ENCODE data around the gene SUGCT. TPM values are rescaled to one million over a fixed set of nuclear protein-coding genes. Genes with fewer than 3 reads are reported as not detected.
"Not testable (repeated sequence)": the region's sequence is repeated elsewhere in the genome, so short reads cannot be mapped to it uniquely, and the experiment has no call there.

The SUGCT gene
- polyA plus RNA-seq, 1 of the 3 experiments (the other 2 are of a cell fraction), result 53.7 TPM

DNA sequence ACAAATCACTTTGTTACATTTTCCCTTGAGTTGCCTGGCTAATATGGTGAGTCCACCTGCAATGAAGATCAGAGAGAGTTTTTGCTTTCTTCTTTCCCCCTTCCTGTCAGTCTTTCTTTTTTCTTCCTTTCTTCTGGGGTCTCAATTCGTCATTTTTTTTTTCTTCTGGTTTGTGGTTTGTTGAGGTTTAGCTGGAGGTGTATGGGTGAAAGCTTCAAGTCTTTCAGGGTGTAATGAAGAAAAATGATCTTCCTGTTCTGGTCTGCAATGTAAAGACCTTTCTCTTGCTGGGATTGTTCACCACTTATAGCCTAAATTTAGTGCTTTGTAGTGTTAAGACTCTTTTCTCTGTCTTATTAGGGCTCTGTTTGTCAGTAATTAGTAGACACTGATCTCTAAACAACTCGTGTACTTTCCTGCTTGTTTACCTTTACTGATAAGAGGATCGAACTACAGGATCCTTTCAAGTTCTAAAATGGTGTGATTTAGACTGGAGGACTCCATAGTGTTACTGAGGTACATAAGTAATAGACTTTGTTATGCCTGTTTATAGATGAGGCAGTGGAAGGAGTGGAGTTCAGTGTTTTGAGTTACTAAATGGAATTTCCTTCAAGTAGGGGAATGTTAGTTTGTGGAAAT, 129.1 kb downstream of the SUGCT start:
- no peaks in the 10 kb centered on the region for H3K4me1 ChIP-seq (ENCODE audit: control insufficient read depth in 1 of 2, insufficient read depth in 2 of 2, low read depth in 1 of 2, low read length in 1 of 2)
- no peak overlapping the region for H3K27ac ChIP-seq (ENCODE audit: low read depth in 2 of 2, low read length in 1 of 2)
- POLR2A ChIA-PET, result no interaction called here
- H2AFZ ChIP-seq (ENCODE audit: low read depth), result no peak overlapping the region
- H3K4me2 ChIP-seq, result no peak overlapping the region
- TF ChIP-seq, protein P1, sequence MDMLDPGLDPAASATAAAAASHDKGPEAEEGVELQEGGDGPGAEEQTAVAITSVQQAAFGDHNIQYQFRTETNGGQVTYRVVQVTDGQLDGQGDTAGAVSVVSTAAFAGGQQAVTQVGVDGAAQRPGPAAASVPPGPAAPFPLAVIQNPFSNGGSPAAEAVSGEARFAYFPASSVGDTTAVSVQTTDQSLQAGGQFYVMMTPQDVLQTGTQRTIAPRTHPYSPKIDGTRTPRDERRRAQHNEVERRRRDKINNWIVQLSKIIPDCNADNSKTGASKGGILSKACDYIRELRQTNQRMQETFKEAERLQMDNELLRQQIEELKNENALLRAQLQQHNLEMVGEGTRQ (IDR thresholded peaks at IDR 0.05; ENCODE audit: borderline replicate concordance, low read depth, low read length), result no peak
- no peaks in the 10 kb centered on the region for H3K27me3 ChIP-seq (ENCODE audit: insufficient read depth)
- no peak overlapping the region for H3K9ac ChIP-seq
- no peak for DNase-seq
- H3K79me2 ChIP-seq (ENCODE audit: insufficient read depth), result no peaks in the 10 kb centered on the region
- no peaks in the 10 kb centered on the region for H3K36me3 ChIP-seq (replicated peaks in 1 of 2; ENCODE audit: control insufficient read depth in 1 of 2, insufficient read depth in 2 of 2, low read length in 1 of 2)
- CTCF ChIA-PET, result interaction anchor here (1.3 kb wide), 1 partner anchor 11 kb away, joined by 3 read pairs; no protein-coding TSS in a partner anchor
- H3K9me3 ChIP-seq, result no peaks in the 10 kb centered on the region
- H4K20me1 ChIP-seq (ENCODE audit: insufficient read depth), result no peaks in the 10 kb centered on the region
- no peaks in the 10 kb centered on the region for H3K9me2 ChIP-seq
- H3K4me3 ChIP-seq (ENCODE audit: low read depth in 2 of 2, low read length in 1 of 2), result no peak overlapping the region
- WGBS (ENCODE audit: low lambda C conversion rate), result 74% methylated on average over 3 of the region's 3 CpGs
- no peaks in the 10 kb centered on the region for H3F3A ChIP-seq (replicated peaks; ENCODE audit: insufficient read depth)

DNA sequence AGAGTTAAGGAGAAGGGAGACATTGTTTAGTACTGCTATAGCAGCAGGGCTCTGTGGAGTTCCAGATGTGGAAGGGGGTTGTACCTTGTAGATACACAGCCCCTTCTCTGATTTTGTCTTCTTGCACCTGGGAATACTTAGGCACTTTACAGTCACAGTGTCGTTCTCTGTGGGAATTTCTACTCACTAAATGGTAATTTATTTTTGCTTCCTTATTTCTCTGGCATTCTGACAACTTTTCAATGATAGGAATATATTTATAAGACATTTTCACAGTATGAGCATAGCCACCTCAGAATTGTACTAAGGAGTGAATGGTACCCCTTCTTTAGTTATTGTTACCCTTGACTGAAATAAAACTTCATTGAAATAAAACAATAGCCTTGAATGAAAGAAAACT, 132.8 kb downstream of the SUGCT start:
- Histone ChIP-seq H2AFZ (ENCODE audit: low read depth) (no peak overlapping the region), H3K9me2 (no peaks in the 10 kb centered on the region), H3K4me3 (ENCODE audit: low read depth in 2 of 2, low read length in 1 of 2) (no peak overlapping the region), H3K79me2 (ENCODE audit: insufficient read depth) (no peaks in the 10 kb centered on the region), H3K27me3 (ENCODE audit: insufficient read depth) (no peaks in the 10 kb centered on the region), H3K9ac (no peak overlapping the region), H3K9me3 (no peaks in the 10 kb centered on the region), H3K36me3 (replicated peaks in 1 of 2; ENCODE audit: control insufficient read depth in 1 of 2, insufficient read depth in 2 of 2, low read length in 1 of 2) (no peaks in the 10 kb centered on the region), H3K4me2 (no peak overlapping the region), H3F3A (replicated peaks; ENCODE audit: insufficient read depth) (no peaks in the 10 kb centered on the region), H3K27ac (ENCODE audit: low read depth in 2 of 2, low read length in 1 of 2) (no peak overlapping the region), H4K20me1 (ENCODE audit: insufficient read depth) (no peaks in the 10 kb centered on the region), H3K4me1 (ENCODE audit: control insufficient read depth in 1 of 2, insufficient read depth in 2 of 2, low read depth in 1 of 2, low read length in 1 of 2) (no peaks in the 10 kb centered on the region)
- 79% methylated on average over 1 of the region's 1 CpG for WGBS (ENCODE audit: low lambda C conversion rate)
- TF ChIP-seq JUND (IDR thresholded peaks at IDR 0.05), result no peak
- TF ChIP-seq, protein P2, sequence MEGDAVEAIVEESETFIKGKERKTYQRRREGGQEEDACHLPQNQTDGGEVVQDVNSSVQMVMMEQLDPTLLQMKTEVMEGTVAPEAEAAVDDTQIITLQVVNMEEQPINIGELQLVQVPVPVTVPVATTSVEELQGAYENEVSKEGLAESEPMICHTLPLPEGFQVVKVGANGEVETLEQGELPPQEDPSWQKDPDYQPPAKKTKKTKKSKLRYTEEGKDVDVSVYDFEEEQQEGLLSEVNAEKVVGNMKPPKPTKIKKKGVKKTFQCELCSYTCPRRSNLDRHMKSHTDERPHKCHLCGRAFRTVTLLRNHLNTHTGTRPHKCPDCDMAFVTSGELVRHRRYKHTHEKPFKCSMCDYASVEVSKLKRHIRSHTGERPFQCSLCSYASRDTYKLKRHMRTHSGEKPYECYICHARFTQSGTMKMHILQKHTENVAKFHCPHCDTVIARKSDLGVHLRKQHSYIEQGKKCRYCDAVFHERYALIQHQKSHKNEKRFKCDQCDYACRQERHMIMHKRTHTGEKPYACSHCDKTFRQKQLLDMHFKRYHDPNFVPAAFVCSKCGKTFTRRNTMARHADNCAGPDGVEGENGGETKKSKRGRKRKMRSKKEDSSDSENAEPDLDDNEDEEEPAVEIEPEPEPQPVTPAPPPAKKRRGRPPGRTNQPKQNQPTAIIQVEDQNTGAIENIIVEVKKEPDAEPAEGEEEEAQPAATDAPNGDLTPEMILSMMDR (IDR thresholded peaks at IDR 0.05), result no peak
- ChIA-PET POLR2A (no interaction called here), CTCF (no interaction called here)
- no peak for DNase-seq

DNA sequence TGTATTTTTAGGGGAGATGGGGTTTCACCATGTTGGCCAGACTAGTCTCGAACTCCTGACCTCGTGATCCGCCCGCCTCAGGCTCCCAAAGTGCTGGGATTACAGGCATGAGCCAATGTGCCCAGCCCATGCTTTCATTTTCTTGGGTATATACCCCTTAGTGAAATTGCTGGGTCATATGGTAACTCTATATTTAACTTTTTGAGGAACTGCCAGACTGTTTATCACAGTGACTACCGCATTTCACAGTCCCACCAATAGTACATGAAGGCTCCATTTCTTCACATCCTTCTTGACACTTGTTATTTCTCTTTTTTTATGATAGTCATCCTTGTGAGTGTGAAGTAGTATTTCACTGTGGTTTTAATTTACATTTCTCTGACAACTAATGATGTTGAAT, 134.0 kb downstream of the SUGCT start:
- H3K9me3 ChIP-seq; H3K4me2 ChIP-seq; H3K36me3 ChIP-seq (replicated peaks in 1 of 2; ENCODE audit: control insufficient read depth in 1 of 2, insufficient read depth in 2 of 2, low read length in 1 of 2); H3K9ac ChIP-seq; H2AFZ ChIP-seq (ENCODE audit: low read depth); H3F3A ChIP-seq (replicated peaks; ENCODE audit: insufficient read depth); H3K27me3 ChIP-seq (ENCODE audit: insufficient read depth); H3K9me2 ChIP-seq; H3K27ac ChIP-seq (ENCODE audit: low read depth in 2 of 2, low read length in 1 of 2); H3K79me2 ChIP-seq (ENCODE audit: insufficient read depth); POLR2A ChIA-PET; H3K4me3 ChIP-seq (ENCODE audit: low read depth in 2 of 2, low read length in 1 of 2); H3K4me1 ChIP-seq (ENCODE audit: control insufficient read depth in 1 of 2, insufficient read depth in 2 of 2, low read depth in 1 of 2, low read length in 1 of 2); H4K20me1 ChIP-seq (ENCODE audit: insufficient read depth); DNase-seq: not testable (repeated sequence)
- 97% methylated on average over 5 of the region's 5 CpGs for WGBS (ENCODE audit: low lambda C conversion rate)
- CTCF ChIA-PET, result interaction anchor here (3.6 kb wide), 1 partner anchor 36 kb away, joined by 10 read pairs; no protein-coding TSS in a partner anchor

Measured in SK-N-SH (cell line).